Endothelial cell of umbilical vein (primary cell): ENCODE measurements around the gene MIEF1.

Experiments used
- FOS ChIP-seq: IDR thresholded peaks from 2 replicates; pipeline ENCODE4 v1.6.1; 2011; ENCODE audit warnings: mild to moderate bottlenecking, low read length, moderate library complexity, borderline replicate concordance; ENCODE audit not compliant: insufficient read depth
- POLR2A ChIP-seq: IDR thresholded peaks from 2 replicates; pipeline ENCODE4 v1.6.1; 2012; ENCODE audit warnings: low read depth, mild to moderate bottlenecking, control low read depth, low read length
- TF ChIP-seq, protein P1 (sequence below), 2 donors: IDR thresholded peaks; 1 replicate in 1 of 2; 2 replicates in 1 of 2; pipeline ENCODE4 v1.5.1; 2011; ENCODE audit warnings: low read length in 2 of 2, mild to moderate bottlenecking in 2 of 2, moderate library complexity in 2 of 2, control low read depth in 1 of 2, inconsistent platforms in 1 of 2, low read depth in 1 of 2; ENCODE audit not compliant: insufficient read depth in 1 of 2; ENCODE audit errors: extremely low read depth in 1 of 2

DNA sequence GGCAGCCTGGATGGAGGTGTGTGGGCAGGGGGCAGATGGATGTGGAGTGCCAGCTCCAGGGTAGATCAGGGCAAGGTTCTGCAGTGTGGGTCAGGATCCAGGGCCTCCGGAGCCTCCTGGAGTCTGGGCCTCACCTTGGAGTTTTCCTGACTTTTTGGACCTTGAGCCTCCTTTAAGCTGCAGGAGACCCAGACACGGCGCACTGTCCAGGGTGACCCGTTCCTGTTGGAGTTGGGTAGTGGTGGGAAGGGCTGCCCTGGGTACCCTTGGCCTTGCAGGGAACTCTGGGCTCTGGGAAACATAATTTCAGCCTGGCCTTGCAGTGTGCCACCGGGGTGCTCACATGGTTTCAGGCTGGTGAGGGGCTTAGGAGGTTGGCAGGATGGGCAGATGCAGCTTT is 28.2 kb upstream of the MIEF1 start:
- TF ChIP-seq, protein P1, sequence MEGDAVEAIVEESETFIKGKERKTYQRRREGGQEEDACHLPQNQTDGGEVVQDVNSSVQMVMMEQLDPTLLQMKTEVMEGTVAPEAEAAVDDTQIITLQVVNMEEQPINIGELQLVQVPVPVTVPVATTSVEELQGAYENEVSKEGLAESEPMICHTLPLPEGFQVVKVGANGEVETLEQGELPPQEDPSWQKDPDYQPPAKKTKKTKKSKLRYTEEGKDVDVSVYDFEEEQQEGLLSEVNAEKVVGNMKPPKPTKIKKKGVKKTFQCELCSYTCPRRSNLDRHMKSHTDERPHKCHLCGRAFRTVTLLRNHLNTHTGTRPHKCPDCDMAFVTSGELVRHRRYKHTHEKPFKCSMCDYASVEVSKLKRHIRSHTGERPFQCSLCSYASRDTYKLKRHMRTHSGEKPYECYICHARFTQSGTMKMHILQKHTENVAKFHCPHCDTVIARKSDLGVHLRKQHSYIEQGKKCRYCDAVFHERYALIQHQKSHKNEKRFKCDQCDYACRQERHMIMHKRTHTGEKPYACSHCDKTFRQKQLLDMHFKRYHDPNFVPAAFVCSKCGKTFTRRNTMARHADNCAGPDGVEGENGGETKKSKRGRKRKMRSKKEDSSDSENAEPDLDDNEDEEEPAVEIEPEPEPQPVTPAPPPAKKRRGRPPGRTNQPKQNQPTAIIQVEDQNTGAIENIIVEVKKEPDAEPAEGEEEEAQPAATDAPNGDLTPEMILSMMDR (IDR thresholded peaks at IDR 0.05; ENCODE audit: extremely low read depth in 1 of 2, insufficient read depth in 1 of 2, low read depth in 1 of 2, low read length in 2 of 2): no peak
- TF ChIP-seq FOS (no peak), POLR2A (no peak)
